Neural cell (in vitro differentiated cells): ENCODE results near the gene MCIDAS. TPM values are rescaled to one million over a fixed set of nuclear protein-coding genes. Genes with fewer than 3 reads are reported as not detected.

Source experiments
- H2AFZ ChIP-seq: fragments of 200-600, 300-800 bp; sonication (generic), shearing (Covaris generic); 2 replicates; pipeline ENCODE4 v1.6.0; 2014; ENCODE audit warnings: low read depth, mild to moderate bottlenecking, antibody characterized with exemption, low read length, moderate library complexity
- H3F3A ChIP-seq: fragments of 200-600 bp; shearing (Covaris generic); 2 replicates; pipeline ENCODE4 v1.6.1; 2016; ENCODE audit warnings: mild to moderate bottlenecking, moderate library complexity, mixed read lengths, antibody characterized with exemption, low read length; ENCODE audit not compliant: insufficient read depth, poor library complexity, severe bottlenecking
- H3K27ac ChIP-seq: fragments of 200-600, 300-800 bp; sonication (generic), shearing (Covaris generic); 2 replicates; pipeline ENCODE4 v1.5.1; 2014; ENCODE audit warnings: mild to moderate bottlenecking, low read length, moderate library complexity
- H3K27me3 ChIP-seq: fragments of 300-800, 200-600 bp; sonication (generic), shearing (Covaris generic); 2 replicates; pipeline ENCODE4 v1.6.0; 2014; ENCODE audit warnings: mild to moderate bottlenecking, low read depth, low read length, moderate library complexity; ENCODE audit not compliant: insufficient read depth
- H3K36me3 ChIP-seq: fragments of 300-800, 200-600 bp; sonication (generic), shearing (Covaris generic); 2 replicates; pipeline ENCODE4 v1.5.1; 2014; ENCODE audit warnings: mild to moderate bottlenecking, antibody characterized with exemption, low read length, moderate library complexity; ENCODE audit not compliant: insufficient read depth
- H3K4me2 ChIP-seq: fragments of 300-800, 200-600 bp; sonication (generic), shearing (Covaris generic); 2 replicates; pipeline ENCODE4 v1.6.0; 2014; ENCODE audit warnings: mild to moderate bottlenecking, low read length
- H3K4me3 ChIP-seq: fragments of 300-800, 200-600 bp; sonication (generic), shearing (Covaris generic); 2 replicates; pipeline ENCODE4 v1.5.1; 2014; ENCODE audit warnings: mild to moderate bottlenecking, low read length, moderate library complexity
- H3K79me2 ChIP-seq: fragments of 200-600 bp; shearing (Covaris generic); replicated peaks from 2 replicates; pipeline ENCODE4 v1.6.0; 2014; ENCODE audit warnings: mild to moderate bottlenecking, low read length, moderate library complexity; ENCODE audit not compliant: insufficient read depth
- H3K9ac ChIP-seq: fragments of 300-800, 200-600 bp; sonication (generic), shearing (Covaris generic); 2 replicates; pipeline ENCODE4 v1.6.1; 2016; ENCODE audit warnings: mild to moderate bottlenecking, low read length, mixed read lengths
- H3K9me2 ChIP-seq: fragments of 200-600 bp; shearing (Covaris generic); 2 replicates; pipeline ENCODE4 v1.6.1; 2016; ENCODE audit warnings: mild to moderate bottlenecking, low read length, mixed read lengths; ENCODE audit not compliant: insufficient read depth
- H3K9me3 ChIP-seq: fragments of 200-600, 300-800 bp; sonication (generic), shearing (Covaris generic); 2 replicates; pipeline ENCODE4 v1.6.1; 2016; ENCODE audit warnings: mild to moderate bottlenecking, mixed run types, low read length, moderate library complexity, mixed read lengths
- H4K20me1 ChIP-seq: fragments of 200-600 bp; shearing (Covaris generic); 2 replicates; pipeline ENCODE4 v1.6.1; 2016; ENCODE audit warnings: mild to moderate bottlenecking, mixed run types; ENCODE audit not compliant: insufficient read depth
- EP300 ChIP-seq: fragments of 450-650 bp; conservative IDR thresholded peaks from 2 replicates; pipeline ENCODE4 v1.6.1; 2014; ENCODE audit warnings: antibody characterized with exemption, mild to moderate bottlenecking, moderate library complexity; ENCODE audit not compliant: poor library complexity, severe bottlenecking
- EZH2 ChIP-seq: fragments of 200-600, 300-800 bp; shearing (Covaris generic), sonication (generic); IDR thresholded peaks from 2 replicates; pipeline ENCODE4 v1.6.1; 2014; ENCODE audit warnings: antibody characterized with exemption, low read length, borderline replicate concordance, mild to moderate bottlenecking; ENCODE audit not compliant: insufficient read depth, poor library complexity, severe bottlenecking
- MXI1 ChIP-seq: fragments of 450-650 bp; conservative IDR thresholded peaks from 2 replicates; pipeline ENCODE4 v1.6.1; 2014; ENCODE audit warnings: antibody characterized with exemption, mild to moderate bottlenecking; ENCODE audit not compliant: poor library complexity, severe bottlenecking
- POLR2AphosphoS5 ChIP-seq: IDR thresholded peaks from 2 replicates; pipeline ENCODE4 v1.6.1; 2012
- RAD21 ChIP-seq: fragments of 450-650 bp; conservative IDR thresholded peaks from 2 replicates; pipeline ENCODE4 v1.6.1; 2014; ENCODE audit warnings: antibody characterized with exemption, mild to moderate bottlenecking, moderate library complexity
- SMC3 ChIP-seq: fragments of 450-650 bp; conservative IDR thresholded peaks from 2 replicates; pipeline ENCODE4 v1.6.1; 2014; ENCODE audit warnings: antibody characterized with exemption, mild to moderate bottlenecking, moderate library complexity; ENCODE audit not compliant: poor library complexity
- TAF1 ChIP-seq: IDR thresholded peaks from 2 replicates; pipeline ENCODE4 v1.6.1; 2012; ENCODE audit warnings: low read depth
- polyA plus RNA-seq: library from polyadenylated mRNA; depleted of rRNA; stranded (reverse); fragments of >200 nt; gene quantifications from 2 replicates; pipeline ENCODE4 v1.2.3, GENCODE V29; 2014
- TF ChIP-seq, protein P1 (sequence below): IDR thresholded peaks from 2 replicates; pipeline ENCODE4 v1.6.1; 2012; ENCODE audit warnings: borderline replicate concordance
- TF ChIP-seq, protein P2 (sequence below): fragments of 450-650 bp; IDR thresholded peaks from 2 replicates; pipeline ENCODE4 v1.5.1; 2014; ENCODE audit warnings: antibody characterized with exemption, mild to moderate bottlenecking, moderate library complexity; ENCODE audit not compliant: poor library complexity, severe bottlenecking

MCIDAS gene
- polyA plus RNA-seq, 1 donor from 2014 or later: not detected

DNA sequence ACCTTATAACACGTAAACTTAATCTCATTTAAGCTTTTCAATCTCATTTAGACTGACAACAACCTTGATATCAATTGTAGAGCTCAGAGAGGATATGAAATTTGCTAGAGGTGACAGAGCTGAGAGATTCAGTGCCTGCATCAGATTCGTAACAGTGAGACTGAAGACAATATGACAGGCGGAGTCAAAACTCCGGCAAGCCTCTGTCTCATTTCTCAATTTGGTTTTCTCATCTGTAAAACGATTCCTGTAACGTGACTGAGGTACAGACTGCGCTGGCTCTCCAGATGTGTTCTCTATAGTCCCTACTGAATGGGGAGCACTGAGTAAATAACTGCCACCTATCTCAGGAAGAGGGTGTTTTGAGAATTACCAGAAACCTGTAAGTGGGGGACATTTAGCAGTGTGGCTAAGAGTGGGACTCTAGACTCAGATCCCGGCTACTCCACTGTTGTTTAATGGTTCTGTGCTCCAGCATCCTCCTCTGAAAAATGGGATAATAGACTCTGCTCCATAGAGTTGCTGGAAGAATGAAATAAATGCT, 3.0 kb upstream of the MCIDAS start:
- Histone ChIP-seq H3K4me3 (no peak overlapping the region), H3K79me2 (no peaks in the 10 kb centered on the region), H3K9me2 (no peaks in the 10 kb centered on the region), H2AFZ (no peak overlapping the region), H3F3A (peaks cover 9% of the 10 kb centered on the region), H3K4me2 (no peak overlapping the region), H3K9ac (no peak overlapping the region), H3K36me3 (no peaks in the 10 kb centered on the region), H3K27ac (no peak overlapping the region), H3K9me3 (no peaks in the 10 kb centered on the region), H4K20me1 (no peaks in the 10 kb centered on the region), H3K27me3 (peaks cover 98% of the 10 kb centered on the region)
- TF ChIP-seq EZH2: no peak
- TF ChIP-seq, protein P1, sequence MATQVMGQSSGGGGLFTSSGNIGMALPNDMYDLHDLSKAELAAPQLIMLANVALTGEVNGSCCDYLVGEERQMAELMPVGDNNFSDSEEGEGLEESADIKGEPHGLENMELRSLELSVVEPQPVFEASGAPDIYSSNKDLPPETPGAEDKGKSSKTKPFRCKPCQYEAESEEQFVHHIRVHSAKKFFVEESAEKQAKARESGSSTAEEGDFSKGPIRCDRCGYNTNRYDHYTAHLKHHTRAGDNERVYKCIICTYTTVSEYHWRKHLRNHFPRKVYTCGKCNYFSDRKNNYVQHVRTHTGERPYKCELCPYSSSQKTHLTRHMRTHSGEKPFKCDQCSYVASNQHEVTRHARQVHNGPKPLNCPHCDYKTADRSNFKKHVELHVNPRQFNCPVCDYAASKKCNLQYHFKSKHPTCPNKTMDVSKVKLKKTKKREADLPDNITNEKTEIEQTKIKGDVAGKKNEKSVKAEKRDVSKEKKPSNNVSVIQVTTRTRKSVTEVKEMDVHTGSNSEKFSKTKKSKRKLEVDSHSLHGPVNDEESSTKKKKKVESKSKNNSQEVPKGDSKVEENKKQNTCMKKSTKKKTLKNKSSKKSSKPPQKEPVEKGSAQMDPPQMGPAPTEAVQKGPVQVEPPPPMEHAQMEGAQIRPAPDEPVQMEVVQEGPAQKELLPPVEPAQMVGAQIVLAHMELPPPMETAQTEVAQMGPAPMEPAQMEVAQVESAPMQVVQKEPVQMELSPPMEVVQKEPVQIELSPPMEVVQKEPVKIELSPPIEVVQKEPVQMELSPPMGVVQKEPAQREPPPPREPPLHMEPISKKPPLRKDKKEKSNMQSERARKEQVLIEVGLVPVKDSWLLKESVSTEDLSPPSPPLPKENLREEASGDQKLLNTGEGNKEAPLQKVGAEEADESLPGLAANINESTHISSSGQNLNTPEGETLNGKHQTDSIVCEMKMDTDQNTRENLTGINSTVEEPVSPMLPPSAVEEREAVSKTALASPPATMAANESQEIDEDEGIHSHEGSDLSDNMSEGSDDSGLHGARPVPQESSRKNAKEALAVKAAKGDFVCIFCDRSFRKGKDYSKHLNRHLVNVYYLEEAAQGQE: no peak
- TF ChIP-seq TAF1: no peak
- no peak for TF ChIP-seq SMC3
- no peak for TF ChIP-seq RAD21
- TF ChIP-seq, protein P2, sequence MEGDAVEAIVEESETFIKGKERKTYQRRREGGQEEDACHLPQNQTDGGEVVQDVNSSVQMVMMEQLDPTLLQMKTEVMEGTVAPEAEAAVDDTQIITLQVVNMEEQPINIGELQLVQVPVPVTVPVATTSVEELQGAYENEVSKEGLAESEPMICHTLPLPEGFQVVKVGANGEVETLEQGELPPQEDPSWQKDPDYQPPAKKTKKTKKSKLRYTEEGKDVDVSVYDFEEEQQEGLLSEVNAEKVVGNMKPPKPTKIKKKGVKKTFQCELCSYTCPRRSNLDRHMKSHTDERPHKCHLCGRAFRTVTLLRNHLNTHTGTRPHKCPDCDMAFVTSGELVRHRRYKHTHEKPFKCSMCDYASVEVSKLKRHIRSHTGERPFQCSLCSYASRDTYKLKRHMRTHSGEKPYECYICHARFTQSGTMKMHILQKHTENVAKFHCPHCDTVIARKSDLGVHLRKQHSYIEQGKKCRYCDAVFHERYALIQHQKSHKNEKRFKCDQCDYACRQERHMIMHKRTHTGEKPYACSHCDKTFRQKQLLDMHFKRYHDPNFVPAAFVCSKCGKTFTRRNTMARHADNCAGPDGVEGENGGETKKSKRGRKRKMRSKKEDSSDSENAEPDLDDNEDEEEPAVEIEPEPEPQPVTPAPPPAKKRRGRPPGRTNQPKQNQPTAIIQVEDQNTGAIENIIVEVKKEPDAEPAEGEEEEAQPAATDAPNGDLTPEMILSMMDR: no peak
- no peak for TF ChIP-seq POLR2AphosphoS5
- no peak for TF ChIP-seq EP300
- no peak for TF ChIP-seq MXI1

DNA sequence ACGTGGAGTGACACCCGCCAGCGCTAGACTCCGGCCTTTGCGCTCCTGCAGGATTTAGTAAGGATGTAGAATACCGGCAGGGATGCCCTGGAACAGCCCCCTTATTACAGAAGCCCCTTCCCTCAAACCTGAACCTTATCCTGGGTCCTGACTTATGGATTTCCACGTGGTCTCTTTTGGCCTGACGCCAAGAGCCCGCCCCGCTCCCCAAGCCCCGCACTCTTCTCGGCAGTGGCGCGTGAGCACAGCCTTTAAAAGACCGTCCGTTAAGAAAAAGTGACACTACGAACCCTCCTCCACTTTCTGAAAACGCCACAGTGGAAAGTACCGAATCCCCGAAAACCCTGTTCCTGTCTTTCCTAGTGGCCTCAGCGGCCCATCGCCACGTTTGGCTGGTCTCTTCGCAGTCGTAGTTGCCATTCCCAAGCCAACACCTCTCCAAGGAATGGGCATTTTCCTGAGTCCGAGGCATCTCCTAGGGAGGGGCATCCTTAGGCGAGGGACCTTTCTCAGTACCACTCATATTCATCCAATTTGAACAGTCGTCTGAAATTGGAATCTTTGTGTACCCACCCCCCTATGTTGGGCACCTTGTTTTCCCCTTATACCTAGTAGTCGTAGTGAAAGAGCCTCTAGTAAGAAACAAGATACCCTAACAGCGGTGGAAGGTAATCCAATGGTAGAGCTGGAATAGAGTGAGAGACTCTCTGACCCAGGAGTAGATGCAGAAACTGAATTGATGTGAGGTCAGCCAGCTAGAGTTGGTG, 732 bp upstream of the MCIDAS start:
- Histone ChIP-seq H3K9ac (no peak overlapping the region), H3K36me3 (no peaks in the 10 kb centered on the region), H3K4me2 (peak overlapping the region; percentile 14), H3K27me3 (peaks cover 100% of the 10 kb centered on the region), H3F3A (peaks cover 6% of the 10 kb centered on the region), H3K27ac (no peak overlapping the region), H2AFZ (no peak overlapping the region), H3K9me3 (no peaks in the 10 kb centered on the region), H3K9me2 (no peaks in the 10 kb centered on the region), H3K4me3 (peak overlapping the region; percentile 70), H3K79me2 (no peaks in the 10 kb centered on the region), H4K20me1 (no peaks in the 10 kb centered on the region)
- TF ChIP-seq POLR2AphosphoS5 (no peak), MXI1 (no peak), EZH2 (no peak), TAF1 (no peak), EP300 (no peak), RAD21 (no peak), SMC3 (no peak)
- TF ChIP-seq, protein P2: no peak
